A549 (cell line): ENCODE data around the gene SAAL1. TPM values are rescaled to one million over a fixed set of nuclear protein-coding genes. Genes with fewer than 3 reads are reported as not detected.

Experiments used
- ATAC-seq, 2 experiments: fragments of 200-7000 bp in 1 of 2; fragments of >200 bp in 1 of 2; cut with Nextera tagmentation in 1 of 2; cut with Tn5 transposase in 1 of 2; 3 replicates each; pipeline versions ENCODE4 v1.8.0 to v1.9.1; 2018 to 2020; ENCODE audit warnings: mild to moderate bottlenecking in 1 of 2, moderate library complexity in 1 of 2
- CTCF ChIA-PET: fragments of 300-600 bp; sonication (Branson Sonifier 250); formaldehyde crosslinking; extraction: SDS; loops from one replicate; lab custom pipeline; 2021; ENCODE audit warnings: antibody characterized with exemption, inconsistent platforms; lab: Yijun Ruan, JAX
- POLR2A ChIA-PET: fragments of 350-600 bp; formaldehyde crosslinking; extraction: SDS; loops from one replicate; lab custom pipeline; 2021; ENCODE audit warnings: antibody characterized with exemption, inconsistent platforms; lab: Yijun Ruan, JAX
- DNase-seq, 2 experiments: peaks; one replicate each; pipeline versions ENCODE4 v3.0.0 to v3.0.0-alpha.2; 2011 to 2016; ENCODE audit warnings: low read depth in 1 of 2, low spot score in 1 of 2
- FAIRE-seq: peaks from 2 replicates; lab custom pipeline; 2011; peaks lifted over from hg19 to GRCh38; lab: Jason Lieb, UNC
- H3K27ac ChIP-seq, 2 experiments: fragments of >200 bp; sonication (Bioruptor Twin); formaldehyde crosslinking; 3 replicates each; pipeline ENCODE4 v1.5.1; 2016 to 2017
- H3K4me1 ChIP-seq: fragments of >200 bp; sonication (Bioruptor Twin); formaldehyde crosslinking; 3 replicates; pipeline ENCODE4 v1.6.1; 2016
- H3K4me2 ChIP-seq: fragments of >200 bp; sonication (Bioruptor Twin); formaldehyde crosslinking; 3 replicates; pipeline ENCODE4 v1.6.1; 2016
- H3K4me3 ChIP-seq: fragments of >200 bp; sonication (Bioruptor Twin); formaldehyde crosslinking; 3 replicates; pipeline ENCODE4 v1.5.1; 2016
- H3K9me3 ChIP-seq: fragments of >200 bp; sonication (Bioruptor Twin); formaldehyde crosslinking; 3 replicates; pipeline ENCODE4 v1.6.1; 2016
- BHLHE40 ChIP-seq: IDR thresholded peaks from 2 replicates; pipeline ENCODE4 v1.6.1; 2012; ENCODE audit warnings: low read depth, low read length, inconsistent platforms
- CHD2 ChIP-seq: fragments of 150-350 bp; IDR thresholded peaks from 2 replicates; pipeline ENCODE4 v1.6.1; 2014; ENCODE audit warnings: low read length; ENCODE audit not compliant: partially characterized antibody
- CHD4 ChIP-seq: fragments of 200-600 bp; sonication (generic); IDR thresholded peaks from 2 replicates; pipeline ENCODE4 v1.6.1; 2016; ENCODE audit warnings: antibody characterized with exemption, mild to moderate bottlenecking, borderline replicate concordance
- EHF ChIP-seq: fragments of 250-450 bp; sonication (Bioruptor Pico); IDR thresholded peaks from 2 replicates; pipeline ENCODE4 v1.5.0; 2020; ENCODE audit warnings: mild to moderate bottlenecking
- ELK1 ChIP-seq: fragments of 150-350 bp; IDR thresholded peaks from 2 replicates; pipeline ENCODE4 v1.6.1; 2014; ENCODE audit warnings: low read depth, mild to moderate bottlenecking, low read length
- EP300 ChIP-seq, 2 experiments: fragments of >200 bp; sonication (Bioruptor Twin); formaldehyde crosslinking; IDR thresholded peaks; 2 replicates in 1 of 2; 3 replicates in 1 of 2; pipeline ENCODE4 v1.6.1; 2016 to 2017
- HDAC2 ChIP-seq: fragments of 200-600 bp; sonication (generic); IDR thresholded peaks from 2 replicates; pipeline ENCODE4 v1.6.1; 2016
- HES2 ChIP-seq: fragments of >200 bp; sonication (Bioruptor Twin); formaldehyde crosslinking; IDR thresholded peaks from 2 replicates; pipeline ENCODE4 v1.6.1; 2016
- HOXA7 ChIP-seq: fragments of 250-450 bp; sonication (Bioruptor Pico); IDR thresholded peaks from 2 replicates; pipeline ENCODE4 v1.5.0; 2020; ENCODE audit warnings: mild to moderate bottlenecking, moderate library complexity
- HOXB13 ChIP-seq: fragments of 250-450 bp; sonication (Bioruptor Pico); IDR thresholded peaks from 2 replicates; pipeline ENCODE4 v1.5.0; 2020; ENCODE audit warnings: low read depth, mild to moderate bottlenecking, moderate library complexity
- HOXB5 ChIP-seq: fragments of 250-450 bp; sonication (Bioruptor Pico); IDR thresholded peaks from 2 replicates; pipeline ENCODE4 v1.5.0; 2020; ENCODE audit warnings: mild to moderate bottlenecking, moderate library complexity
- JUN ChIP-seq, 2 experiments: fragments of >200 bp; sonication (Bioruptor Twin); formaldehyde crosslinking; IDR thresholded peaks; 2 replicates in 1 of 2; 3 replicates in 1 of 2; pipeline ENCODE4 v1.6.1; 2016 to 2017
- MAZ ChIP-seq: fragments of 150-350 bp; IDR thresholded peaks from 2 replicates; pipeline ENCODE4 v1.6.1; 2014; ENCODE audit warnings: antibody characterized with exemption, low read depth, low read length, borderline replicate concordance
- MYC ChIP-seq: IDR thresholded peaks from 2 replicates; pipeline ENCODE4 v1.6.1; 2012; ENCODE audit warnings: mild to moderate bottlenecking, inconsistent platforms, low read length, improper control_type of control experiment, borderline replicate concordance
- NFE2L2 ChIP-seq: fragments of 150-350 bp; conservative IDR thresholded peaks from 2 replicates; pipeline ENCODE4 v1.6.1; 2014; ENCODE audit warnings: low read length
- PBX3 ChIP-seq: IDR thresholded peaks from 2 replicates; pipeline ENCODE4 v1.6.1; 2012
- PHF8 ChIP-seq: fragments of 200-600 bp; sonication (generic); IDR thresholded peaks from 2 replicates; pipeline ENCODE4 v1.6.1; 2016; ENCODE audit warnings: low read depth, mild to moderate bottlenecking, antibody characterized with exemption, moderate library complexity, borderline replicate concordance
- POLR2AphosphoS2 ChIP-seq: conservative IDR thresholded peaks from 2 replicates; pipeline ENCODE4 v1.6.1; 2012; ENCODE audit warnings: low read length, improper control_type of control experiment, inconsistent platforms
- RAD21 ChIP-seq, 2 experiments: fragments of >200 bp in 1 of 2; sonication (Bioruptor Twin) in 1 of 2; formaldehyde crosslinking in 1 of 2; IDR thresholded peaks in 1 of 2; conservative IDR thresholded peaks in 1 of 2; 2 replicates in 1 of 2; 3 replicates in 1 of 2; pipeline ENCODE4 v1.6.1; 2012 to 2018; ENCODE audit warnings: inconsistent platforms in 1 of 2
- RNF2 ChIP-seq: fragments of 200-600 bp; sonication (generic); IDR thresholded peaks from 2 replicates; pipeline ENCODE4 v1.6.1; 2016; ENCODE audit warnings: low read depth, mild to moderate bottlenecking, antibody characterized with exemption, moderate library complexity, borderline replicate concordance
- TFCP2L1 ChIP-seq: fragments of 250-450 bp; sonication (Bioruptor Pico); IDR thresholded peaks from 2 replicates; pipeline ENCODE4 v1.5.0; 2021; ENCODE audit warnings: mild to moderate bottlenecking
- ZFP36 ChIP-seq: fragments of 450-650 bp; IDR thresholded peaks from 2 replicates; pipeline ENCODE4 v1.6.1; 2014; ENCODE audit warnings: borderline replicate concordance; ENCODE audit not compliant: partially characterized antibody
- ZNF302 ChIP-seq: fragments of 250-450 bp; sonication (Bioruptor Pico); IDR thresholded peaks from 2 replicates; pipeline ENCODE4 v1.9.0; 2021; ENCODE audit warnings: inconsistent platforms, mild to moderate bottlenecking, moderate library complexity
- ZSCAN20 ChIP-seq: fragments of 250-450 bp; sonication (Bioruptor Pico); IDR thresholded peaks from 2 replicates; pipeline ENCODE4 v1.8.0; 2022; ENCODE audit warnings: mild to moderate bottlenecking, moderate library complexity
- WGBS: methylation state at CpG from one replicate; pipeline ENCODE4 v1.1.6; 2017; ENCODE audit errors: missing lambda C conversion rate; 5-methylcytosine and 5-hydroxymethylcytosine counted together
- polyA plus RNA-seq, 4 experiments: library from polyadenylated mRNA; depleted of rRNA in 3 of 4; stranded (reverse); fragments of >200 nt; fragmentation: RNase III in 1 of 4; extraction: RNeasy Plus Mini Kit Qiagen cat#74134 plus additional on column Dnase treatment in 1 of 4; gene quantifications; 2 replicates in 3 of 4; 3 replicates in 1 of 4; pipeline ENCODE4 v1.2.3, GENCODE V29; 2011 to 2017
- TF ChIP-seq, protein P1 (sequence below): IDR thresholded peaks from 2 replicates; pipeline ENCODE4 v1.6.1; 2012
- TF ChIP-seq, protein P2 (sequence below): fragments of 250-450 bp; sonication (Bioruptor Pico); IDR thresholded peaks from 2 replicates; pipeline ENCODE4 v1.5.0; 2020; ENCODE audit warnings: low read depth, mild to moderate bottlenecking, moderate library complexity

SAAL1 gene
- polyA plus RNA-seq, 2 of the 4 experiments (the other 2 are of a cell fraction), result 46.5 to 56.3 TPM

- no peak overlapping the region for H3K27ac ChIP-seq
- TF ChIP-seq ELK1 (no peak), POLR2AphosphoS2 (no peak), RNF2 (no peak), MAZ (no peak), HOXB5 (CRISPR knock-in tag) (no peak), CHD4 (no peak), BHLHE40 (no peak), ZFP36 (no peak), HOXA7 (CRISPR knock-in tag) (no peak), PBX3 (no peak), NFE2L2 (no peak)
- TF ChIP-seq, protein P1, sequence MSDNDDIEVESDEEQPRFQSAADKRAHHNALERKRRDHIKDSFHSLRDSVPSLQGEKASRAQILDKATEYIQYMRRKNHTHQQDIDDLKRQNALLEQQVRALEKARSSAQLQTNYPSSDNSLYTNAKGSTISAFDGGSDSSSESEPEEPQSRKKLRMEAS, result no peak
- TF ChIP-seq, all 56 proteins: peak for 0
- FAIRE-seq, result no peak
- ChIA-PET CTCF (interaction anchor here (2.3 kb wide), 1 partner anchor 28 kb away, joined by 10 read pairs; no protein-coding TSS in a partner anchor), POLR2A (no interaction called here)
- Histone ChIP-seq H3K4me3 (no peak overlapping the region), H3K9me3 (no peaks in the 10 kb centered on the region; the same call in 2 of the 3 replicates), H3K4me2 (no peak overlapping the region), H3K4me1 (no peaks in the 10 kb centered on the region)
- no peak for DNase-seq
- ATAC-seq, result no peak
- 38% methylated on average over 5 of the region's 5 CpGs for WGBS
These were observed 38.4 kb upstream of the SAAL1 start for GRCh38 chr11:18144243-18144642.

DNA sequence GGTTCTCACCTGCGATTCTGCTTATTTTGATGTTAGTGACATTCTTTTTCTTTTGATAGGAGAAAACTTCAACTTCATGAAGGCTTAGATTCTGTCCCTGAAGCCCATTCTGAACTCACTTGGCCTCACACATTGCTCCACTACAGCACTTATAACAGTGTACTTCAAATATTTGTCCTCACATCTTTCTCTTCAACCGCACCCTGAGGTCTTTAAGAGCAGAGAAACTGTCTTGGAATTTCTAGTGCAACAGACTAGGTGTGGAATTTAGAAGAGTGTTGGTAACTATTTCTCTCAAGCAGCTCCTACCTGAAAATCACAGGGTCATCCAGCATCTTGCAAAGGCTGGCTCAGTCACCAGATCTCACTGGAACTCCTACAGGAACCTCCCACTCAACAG lies 34.3 kb upstream of the SAAL1 start:
- ChIA-PET POLR2A (no interaction called here), CTCF (interaction anchor here (0.6 to 1.9 kb wide), 3 partner anchors 25 to 913 kb away, joined by 3 to 9 read pairs (median 4); no protein-coding TSS in a partner anchor)
- no peaks in the 10 kb centered on the region for H3K4me1 ChIP-seq
- H3K9me3 ChIP-seq, result no peaks in the 10 kb centered on the region; the same call in 2 of the 3 replicates
- FAIRE-seq, result no peak
- no peak overlapping the region for H3K4me2 ChIP-seq
- no peak for TF ChIP-seq RNF2
- no peak for TF ChIP-seq EP300 (IDR thresholded peaks at IDR 0.05)
- no peak for TF ChIP-seq HOXB13
- TF ChIP-seq EHF, result no peak
- TF ChIP-seq ZNF302 (CRISPR knock-in tag), result no peak
- TF ChIP-seq ZSCAN20 (CRISPR knock-in tag), result no peak
- DNase-seq, result no peak
- H3K27ac ChIP-seq, result no peak overlapping the region
- 77% methylated on average over 2 of the region's 2 CpGs for WGBS
- no peak for ATAC-seq
- no peak overlapping the region for H3K4me3 ChIP-seq

- WGBS, result 73% methylated on average over 29 of the region's 29 CpGs
- ATAC-seq, result no peak
- ChIA-PET CTCF (no interaction called here), POLR2A (no interaction called here)
- Histone ChIP-seq H3K9me3 (no peaks in the 10 kb centered on the region; the same call in 2 of the 3 replicates), H3K4me1 (no peaks in the 10 kb centered on the region), H3K4me2 (no peak overlapping the region), H3K4me3 (no peak overlapping the region), H3K27ac (no peak overlapping the region)
- no peak for TF ChIP-seq RAD21 (conservative IDR thresholded peaks at IDR 0.05 in 1 of 2, IDR thresholded peaks at IDR 0.05 in 1 of 2)
- TF ChIP-seq HOXB5 (CRISPR knock-in tag), result no peak
- no peak for TF ChIP-seq TFCP2L1 (CRISPR knock-in tag)
- no peak for TF ChIP-seq HOXB13
- TF ChIP-seq JUN (IDR thresholded peaks at IDR 0.05), result no peak
- no peak for TF ChIP-seq CHD4
- TF ChIP-seq HDAC2, result no peak
- TF ChIP-seq HES2, result no peak
- TF ChIP-seq MYC, result no peak
- TF ChIP-seq, protein P1, result no peak
- TF ChIP-seq CHD2, result no peak
- no peak for TF ChIP-seq PHF8
- no peak for TF ChIP-seq EHF
- TF ChIP-seq ZFP36, result no peak
- TF ChIP-seq, protein P2, sequence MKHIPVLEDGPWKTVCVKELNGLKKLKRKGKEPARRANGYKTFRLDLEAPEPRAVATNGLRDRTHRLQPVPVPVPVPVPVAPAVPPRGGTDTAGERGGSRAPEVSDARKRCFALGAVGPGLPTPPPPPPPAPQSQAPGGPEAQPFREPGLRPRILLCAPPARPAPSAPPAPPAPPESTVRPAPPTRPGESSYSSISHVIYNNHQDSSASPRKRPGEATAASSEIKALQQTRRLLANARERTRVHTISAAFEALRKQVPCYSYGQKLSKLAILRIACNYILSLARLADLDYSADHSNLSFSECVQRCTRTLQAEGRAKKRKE (CRISPR knock-in tag), result no peak
- FAIRE-seq, result no peak
- no peak for DNase-seq
These were observed 31.4 kb upstream of the SAAL1 start for GRCh38 chr11:18137186-18137800.
